GF-D8 (cell line): ENCODE measurements around the gene LIX1L.

Source experiments
- DNase-seq: peaks from one replicate; lab custom pipeline; 2025; lab: John Stamatoyannopoulos, UW

Gene LIX1L

GRCh38 chr1:145963265-145964019 lies 5.6 kb upstream of the LIX1L start:
- no peak for DNase-seq

- DNase-seq, result no peak
Measured at GRCh38 chr1:145962157-145963102, 4.6 kb upstream of the LIX1L start.

GRCh38 chr1:145961425-145962156 lies 3.8 kb upstream of the LIX1L start:
- DNase-seq, result no peak

GRCh38 chr1:145961109-145961424 lies 3.2 kb upstream of the LIX1L start:
- no peak for DNase-seq

GRCh38 chr1:145960468-145961108 lies 2.8 kb upstream of the LIX1L start:
- DNase-seq, result no peak

GRCh38 chr1:145959957-145960467 lies 2.2 kb upstream of the LIX1L start:
- no peak for DNase-seq

- no peak for DNase-seq
Measured at GRCh38 chr1:145959333-145959732, 1.5 kb upstream of the LIX1L start.

- DNase-seq, result no peak
Measured at GRCh38 chr1:145958734-145959133, 917 bp upstream of the LIX1L start.

GRCh38 chr1:145956781-145957442 lies 905 bp downstream of the LIX1L start:
- no peak for DNase-seq

- no peak for DNase-seq
Measured at GRCh38 chr1:145956361-145956760, 1.5 kb downstream of the LIX1L start.

- DNase-seq, result no peak
Measured at GRCh38 chr1:145955436-145955835, 2.4 kb downstream of the LIX1L start.

GRCh38 chr1:145953861-145954260 lies 4.0 kb downstream of the LIX1L start:
- no peak for DNase-seq

GRCh38 chr1:145952903-145953302 lies 4.9 kb downstream of the LIX1L start:
- no peak for DNase-seq

- no peak for DNase-seq
Measured at GRCh38 chr1:145951526-145951925, 6.3 kb downstream of the LIX1L start.

- DNase-seq, result no peak
Measured at GRCh38 chr1:145949219-145949618, 8.6 kb downstream of the LIX1L start.

GRCh38 chr1:145947551-145947950 lies 10.3 kb downstream of the LIX1L start:
- no peak for DNase-seq

GRCh38 chr1:145946477-145946986 lies 11.3 kb downstream of the LIX1L start:
- no peak for DNase-seq

- DNase-seq, result no peak
Measured at GRCh38 chr1:145944532-145944931, 13.3 kb downstream of the LIX1L start.

- DNase-seq, result no peak
Measured at GRCh38 chr1:145942871-145943270, 14.9 kb downstream of the LIX1L start.

- DNase-seq, result no peak
Measured at GRCh38 chr1:145942405-145942804, 15.4 kb downstream of the LIX1L start.

GRCh38 chr1:145937436-145937835 lies 20.4 kb downstream of the LIX1L start:
- no peak for DNase-seq
